Stimulated activated CD8-positive, alpha-beta memory T cell treated with anti-CD3 and anti-CD28 coated beads, Interleukin-15, amount 100 ng/mL, for 4 hours (primary cell): Measurements from ENCODE around the gene ANKH.

Source experiments
- DNase-seq, 2 donors: peaks; one replicate each; pipeline ENCODE4 v3.0.0-alpha.2; 2020; ENCODE audit warnings: low read depth in 2 of 2

The ANKH gene

DNA sequence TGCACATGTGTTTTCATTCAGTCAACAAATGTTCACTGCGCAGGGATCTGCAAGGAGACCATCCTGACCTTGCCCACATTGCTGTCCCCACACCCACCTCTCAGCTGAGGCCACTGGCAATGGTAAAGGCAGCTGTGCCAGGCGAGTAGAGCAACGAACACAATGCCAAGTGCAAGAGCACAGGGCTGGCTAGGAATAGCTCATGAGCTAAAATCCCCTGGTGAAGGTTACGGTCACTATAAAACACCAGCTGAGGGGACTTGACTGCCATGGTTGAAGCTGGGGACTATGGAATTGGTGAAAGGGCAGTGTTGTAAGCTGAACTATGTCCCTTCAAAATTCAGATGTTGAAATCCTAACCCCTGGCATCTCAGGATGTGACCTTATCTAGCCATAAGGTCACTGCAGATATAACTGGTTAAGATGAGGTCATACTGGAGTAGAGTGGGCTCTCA lies 111.0 kb downstream of the ANKH start:
- DNase-seq = no peak

DNA sequence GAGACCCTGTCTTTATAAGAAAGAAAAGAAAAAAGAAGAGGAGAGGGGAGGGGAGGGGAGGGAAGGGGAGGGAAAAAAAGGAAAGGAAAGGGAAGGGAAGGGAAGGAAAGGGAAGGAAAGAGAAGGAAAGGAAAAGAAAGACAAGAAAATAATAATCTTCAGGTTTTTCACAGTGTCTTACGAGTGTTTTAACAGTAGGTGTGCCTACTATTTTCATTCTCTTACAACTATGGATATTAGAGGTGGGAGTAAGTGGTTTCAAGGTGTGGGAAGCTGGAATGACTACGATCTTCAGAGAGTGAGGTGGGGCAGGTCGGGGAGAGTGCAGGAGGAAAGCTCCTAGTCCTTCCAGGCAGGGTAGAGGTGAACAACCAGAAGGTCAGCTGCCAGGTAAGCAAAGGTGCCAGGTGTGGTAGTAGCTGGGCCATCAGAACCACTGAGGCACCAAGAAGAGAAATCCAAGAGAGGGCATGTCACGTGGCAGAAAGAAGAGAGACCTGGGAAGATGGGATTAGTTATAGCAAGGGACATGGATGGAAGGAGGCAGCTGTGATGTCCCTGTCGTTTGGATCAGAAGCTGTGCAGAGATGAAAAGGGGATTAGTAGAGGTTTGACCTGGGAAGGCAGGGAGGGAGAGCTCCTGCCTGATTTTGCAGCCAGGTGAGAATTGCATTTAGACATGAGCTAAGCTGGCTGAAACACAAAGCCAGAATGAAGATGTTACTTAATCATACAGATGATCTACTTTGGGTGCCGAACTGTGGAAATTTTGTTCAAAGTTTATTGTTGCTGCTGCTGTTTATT lies 111.6 kb downstream of the ANKH start:
- DNase-seq = no peak

DNA sequence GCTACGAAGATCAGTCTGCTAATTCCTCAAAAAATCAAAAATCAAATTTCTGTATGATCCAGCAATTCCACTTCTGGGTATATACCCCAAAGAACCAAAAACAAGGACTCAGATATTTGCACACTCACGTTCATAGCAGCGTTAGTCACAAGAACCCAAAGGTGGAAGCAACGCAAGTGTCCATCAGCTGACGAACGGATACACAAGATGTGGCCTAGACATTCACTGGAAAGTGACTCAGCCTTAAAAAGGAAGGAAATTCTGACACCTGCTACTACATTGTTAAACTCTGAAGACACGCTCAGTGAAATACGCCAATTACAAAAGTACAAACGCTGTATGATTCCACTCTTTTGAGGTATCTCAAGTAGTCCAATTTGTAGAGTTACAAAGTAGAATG lies 113.7 kb downstream of the ANKH start:
- DNase-seq = no peak

DNA sequence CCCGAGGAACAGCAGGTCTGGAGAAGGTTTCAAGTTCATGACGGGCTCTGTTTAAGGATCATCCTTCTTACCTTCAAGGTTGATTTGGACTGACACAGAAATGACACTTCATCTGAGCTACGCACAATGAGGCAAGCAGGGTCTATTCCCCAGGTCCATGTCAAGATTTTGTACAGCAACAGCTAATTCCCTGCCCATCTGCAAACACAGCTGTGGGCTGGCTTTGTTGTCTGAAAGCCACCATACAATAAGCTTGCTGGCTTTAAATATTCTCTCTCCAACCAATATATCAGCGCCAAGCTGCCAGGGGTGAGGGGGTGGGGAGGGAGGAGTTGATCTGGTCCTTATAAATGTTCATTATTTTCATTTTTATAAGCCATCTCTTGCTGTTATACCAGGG lies 115.1 kb downstream of the ANKH start:
- no peak for DNase-seq

DNA sequence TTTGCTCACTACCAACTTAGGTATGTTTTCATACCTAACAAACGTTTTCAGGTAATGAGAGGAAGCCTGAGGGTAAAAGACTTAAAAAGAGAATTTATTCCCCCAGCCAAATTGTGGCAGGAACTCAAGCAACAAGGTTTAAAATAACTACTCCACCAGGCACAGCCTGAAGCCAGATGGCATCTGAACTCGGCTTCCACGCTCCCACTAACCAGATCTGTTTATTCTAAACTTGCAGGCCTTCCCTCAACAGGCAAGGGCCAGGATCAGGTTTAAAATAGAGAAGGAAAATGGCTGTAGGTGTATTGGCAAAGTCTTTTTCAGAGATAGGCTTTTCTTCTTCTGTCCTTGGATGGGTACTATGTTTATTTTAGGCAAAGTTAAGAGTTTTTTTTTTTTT lies 117.6 kb downstream of the ANKH start:
- no peak for DNase-seq

DNA sequence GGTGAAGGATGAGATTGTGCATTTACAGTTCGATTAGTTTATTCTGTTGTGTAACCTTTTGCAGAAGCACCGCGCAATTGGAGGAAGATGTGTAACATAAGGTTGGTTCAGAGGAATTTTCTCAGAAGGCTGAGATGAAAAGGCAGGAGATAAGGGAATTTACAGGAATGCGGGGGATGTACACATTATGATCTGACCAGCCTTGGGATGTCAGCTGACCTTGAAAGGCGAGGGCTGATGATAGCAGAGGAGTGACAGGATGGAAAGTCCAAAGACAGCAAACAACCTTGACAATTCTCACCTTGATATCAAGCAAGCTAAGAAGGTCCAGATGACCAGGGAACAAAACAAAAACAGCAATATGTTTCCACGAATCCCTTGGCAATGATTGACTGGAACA lies 118.3 kb downstream of the ANKH start:
- no peak for DNase-seq

DNA sequence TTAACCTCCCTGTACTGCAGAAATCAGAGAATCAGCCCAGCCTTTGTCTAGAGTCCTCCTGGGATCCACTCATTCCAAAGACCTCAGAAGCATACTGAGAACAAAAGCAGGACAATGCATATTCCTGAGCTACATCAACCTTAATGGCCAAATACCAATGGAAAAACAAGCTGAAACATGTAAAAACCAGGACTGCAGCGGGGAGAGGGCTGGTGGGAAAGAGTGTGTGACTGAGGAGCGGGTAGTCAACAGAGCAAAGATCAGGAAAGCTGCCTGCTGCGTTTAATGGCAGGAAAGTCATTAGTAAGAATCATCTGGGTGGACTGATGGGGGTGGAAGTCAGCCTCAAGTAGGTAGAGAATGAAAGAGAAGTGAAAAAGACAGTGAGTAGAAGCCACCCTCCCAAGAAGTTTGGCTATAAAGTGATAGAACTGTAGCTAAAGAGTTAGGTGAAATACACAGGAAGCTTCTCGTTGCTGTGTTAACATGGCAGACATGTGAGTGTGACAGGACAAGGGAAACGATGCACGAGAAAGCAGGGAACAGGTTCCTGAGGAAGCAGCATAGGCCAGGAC lies 119.0 kb downstream of the ANKH start:
- DNase-seq = no peak

DNA sequence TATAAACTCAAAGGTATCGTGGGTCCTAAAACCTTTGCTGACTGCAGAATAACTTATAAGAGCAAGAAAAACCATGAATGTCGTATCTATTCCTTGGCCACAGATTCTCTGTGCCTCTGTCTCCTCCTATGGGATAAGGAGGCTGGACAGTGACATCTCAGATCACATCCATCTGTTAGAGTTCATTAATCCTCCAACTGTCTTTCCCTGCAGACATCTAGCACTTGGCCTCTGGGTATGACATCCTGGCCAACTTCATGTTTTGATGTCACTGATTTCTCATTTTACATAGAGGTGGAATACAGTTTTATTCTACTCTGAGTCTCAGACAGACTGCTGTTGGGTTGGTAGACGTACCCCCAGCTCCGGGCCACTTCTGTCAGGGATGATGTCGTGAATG lies 120.9 kb downstream of the ANKH start:
- DNase-seq = no peak

DNA sequence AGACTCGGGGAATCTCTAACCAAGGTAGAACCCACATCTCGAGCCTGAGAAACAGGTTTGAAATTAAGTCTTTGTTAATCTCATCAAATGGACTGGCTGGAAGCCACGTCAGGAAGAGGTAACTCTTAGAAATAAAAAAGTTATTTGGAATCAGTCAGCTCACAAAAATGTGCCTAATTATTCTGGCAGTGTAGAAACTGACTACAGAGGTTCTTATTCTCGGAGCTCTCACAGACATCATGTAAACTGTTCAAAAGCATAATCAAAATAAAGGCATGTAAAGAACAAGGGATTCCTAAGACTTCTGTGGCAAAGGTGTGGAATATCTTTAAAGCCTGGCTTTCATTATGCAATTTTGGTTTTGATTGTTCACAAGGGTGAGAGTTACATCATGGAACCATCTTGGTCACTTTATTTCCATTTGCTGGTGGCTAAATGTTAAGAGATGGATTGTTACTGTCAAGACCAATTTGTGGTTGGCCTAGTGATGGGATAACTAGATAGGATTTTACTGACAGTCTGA lies 121.9 kb downstream of the ANKH start:
- no peak for DNase-seq

DNA sequence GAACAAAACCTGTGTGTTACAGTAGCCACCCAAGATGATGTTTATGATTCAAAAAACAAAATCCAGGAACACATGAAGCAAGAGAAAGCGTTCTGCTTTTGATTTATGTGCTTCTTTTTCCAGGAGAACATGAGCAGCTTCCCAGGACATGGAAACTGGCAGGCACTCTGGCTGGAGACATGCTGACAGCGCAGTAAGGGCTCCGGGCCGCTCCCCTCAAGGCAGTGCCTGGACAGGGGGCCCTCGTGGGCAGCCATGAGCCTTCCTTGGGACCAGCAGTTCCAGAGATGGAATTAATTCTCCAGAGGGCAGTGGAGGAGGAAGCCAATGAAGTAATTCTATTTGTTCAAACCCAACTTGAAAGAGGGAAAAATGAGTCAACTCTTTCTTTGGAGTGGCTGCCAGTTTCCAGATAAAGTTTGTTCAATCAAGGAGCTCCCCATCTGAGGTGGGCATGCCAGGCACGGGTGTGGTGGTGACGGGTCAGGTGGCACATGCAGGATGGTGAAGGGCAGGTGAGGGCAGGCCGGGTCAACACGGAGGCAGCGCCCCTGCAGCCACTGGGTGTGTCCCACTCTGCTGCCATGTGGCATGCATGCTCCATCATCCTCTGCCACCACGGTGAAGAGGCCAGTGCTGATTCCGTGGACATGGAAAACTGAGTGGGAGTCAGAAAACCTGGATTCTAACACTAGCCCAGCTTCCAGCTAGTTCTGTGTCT lies 123.2 kb downstream of the ANKH start:
- DNase-seq = no peak

DNA sequence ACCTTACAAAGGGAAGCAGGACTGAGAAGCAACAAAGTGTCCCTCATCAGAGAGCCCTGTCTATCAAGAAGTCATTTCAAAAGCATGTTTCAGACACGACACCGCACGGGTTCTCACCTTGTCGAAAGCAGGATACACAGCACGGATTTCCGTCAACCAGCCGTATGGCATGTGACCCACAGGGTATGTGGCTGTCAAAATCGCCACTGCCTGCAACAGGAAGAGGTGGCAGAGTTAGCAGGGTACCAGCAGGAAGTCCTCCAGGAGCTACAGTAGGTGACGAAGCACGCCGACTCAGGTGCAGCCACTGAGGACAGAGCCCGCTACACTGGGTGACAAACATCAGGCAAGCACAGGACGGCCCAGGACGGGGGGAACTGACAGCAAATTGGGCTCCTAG lies 125.8 kb downstream of the ANKH start:
- peak in 1 of 2 donors; percentile 16 for DNase-seq

DNA sequence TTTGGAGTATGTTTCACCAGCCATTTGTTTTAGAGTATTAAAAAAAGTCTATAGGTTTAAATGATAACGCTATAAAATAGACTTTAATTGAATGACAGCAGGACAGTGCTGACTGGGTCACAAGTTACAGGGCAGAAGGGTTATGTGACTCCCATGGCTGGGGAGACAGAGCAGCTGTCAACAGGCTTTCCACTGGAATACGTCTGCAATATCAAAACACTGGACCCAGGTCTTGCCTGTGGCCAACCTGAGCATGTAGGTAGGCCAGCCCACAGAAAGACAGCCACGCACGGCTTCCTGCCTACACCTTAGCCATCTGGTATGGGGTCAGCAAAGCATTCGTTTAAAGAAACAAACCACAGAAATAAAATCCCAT lies 126.4 kb downstream of the ANKH start:
- DNase-seq = no peak

DNA sequence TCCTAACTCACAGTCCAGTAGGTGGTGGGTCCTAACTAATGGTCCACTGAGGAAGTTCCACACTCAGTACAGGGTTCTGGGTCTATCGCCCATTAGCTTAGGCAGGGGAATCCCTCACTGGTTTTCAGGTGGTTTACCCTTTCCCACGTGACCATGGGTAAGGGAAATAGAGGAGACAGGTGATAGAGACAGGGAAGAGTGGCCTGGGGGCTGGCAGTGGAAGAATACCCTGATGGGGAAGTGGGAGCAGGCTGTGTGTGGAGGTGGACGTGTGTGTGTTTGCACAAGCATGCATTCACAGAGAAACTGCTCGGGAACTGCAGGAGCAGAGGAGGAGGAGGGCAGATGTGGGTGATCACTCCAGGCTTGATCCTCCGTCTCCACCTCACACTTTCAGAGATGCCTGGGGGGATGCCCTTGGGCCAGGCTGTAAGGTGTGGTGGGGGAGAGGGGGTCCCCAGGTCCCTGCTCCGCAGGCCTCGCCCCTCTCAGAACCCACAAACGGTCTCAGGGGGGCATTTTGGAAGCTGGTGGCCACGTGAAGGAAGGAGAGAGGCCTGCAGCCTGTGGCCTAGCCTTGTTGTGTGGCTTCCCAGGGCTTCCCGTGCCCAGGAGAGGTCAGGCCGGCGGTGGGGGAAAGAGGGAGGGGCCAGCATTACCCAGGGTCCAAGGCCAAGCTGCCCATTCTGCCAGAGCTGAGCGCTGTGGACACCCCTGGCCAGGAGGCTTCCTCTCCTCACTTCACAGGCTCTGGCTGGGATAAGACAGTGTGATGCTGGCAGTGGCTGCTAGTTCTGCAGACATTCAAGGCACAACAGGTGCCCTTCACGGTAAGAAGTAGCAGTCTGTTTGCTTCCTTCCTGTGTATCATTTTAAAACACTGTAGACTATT lies 127.0 kb downstream of the ANKH start:
- DNase-seq = no peak

DNA sequence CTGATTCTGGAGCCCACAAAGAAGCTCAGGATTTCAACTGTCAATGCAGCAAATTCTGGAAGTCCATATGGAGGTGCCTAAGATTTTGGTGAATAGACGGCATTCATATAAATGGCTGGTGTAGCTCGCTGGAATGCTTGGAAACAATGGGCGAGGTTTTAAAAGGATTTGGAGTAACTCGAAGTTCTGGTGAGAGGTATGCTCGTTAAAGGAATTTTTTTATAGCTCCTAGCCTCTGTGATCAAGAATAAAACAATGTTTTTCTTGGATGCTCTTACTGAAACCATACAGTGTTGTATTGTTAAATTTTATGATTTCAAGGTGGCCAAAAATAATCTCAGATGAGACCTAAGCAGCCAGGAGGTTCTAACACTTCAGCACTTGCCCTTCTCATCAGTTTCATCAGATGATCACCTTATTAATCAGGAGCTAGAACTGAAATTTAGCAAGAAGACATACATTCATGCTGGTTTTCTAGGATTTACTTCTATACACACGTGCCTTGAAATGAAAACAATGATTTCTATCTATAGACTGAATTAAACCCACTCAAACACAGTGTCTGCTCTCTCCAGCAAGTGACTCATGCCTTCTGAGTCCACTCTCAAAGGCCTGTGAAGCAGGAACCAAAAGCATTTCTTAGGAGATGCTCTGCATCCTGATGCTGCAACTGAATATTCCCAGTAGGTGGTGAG lies 127.8 kb downstream of the ANKH start:
- DNase-seq = no peak

DNA sequence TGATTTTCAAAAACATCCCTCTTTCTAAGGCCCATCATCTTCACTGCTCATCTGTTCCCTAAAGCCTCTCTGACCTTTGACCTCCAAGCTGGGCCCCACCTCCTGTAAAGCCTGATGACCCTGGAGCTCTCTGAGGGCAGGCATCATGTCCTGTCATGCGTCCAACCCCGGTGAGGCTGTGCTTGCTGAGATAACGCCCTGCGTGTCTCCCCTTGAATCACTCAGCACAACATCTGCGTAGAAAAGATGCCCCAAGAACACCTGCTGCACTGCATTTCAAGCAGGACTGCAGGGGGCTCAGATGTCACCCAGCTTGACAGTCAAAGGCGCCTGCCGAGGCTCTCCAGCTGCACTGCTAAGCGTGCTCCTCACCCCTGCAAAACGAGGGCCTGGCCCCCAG lies 129.1 kb downstream of the ANKH start:
- no peak for DNase-seq

DNA sequence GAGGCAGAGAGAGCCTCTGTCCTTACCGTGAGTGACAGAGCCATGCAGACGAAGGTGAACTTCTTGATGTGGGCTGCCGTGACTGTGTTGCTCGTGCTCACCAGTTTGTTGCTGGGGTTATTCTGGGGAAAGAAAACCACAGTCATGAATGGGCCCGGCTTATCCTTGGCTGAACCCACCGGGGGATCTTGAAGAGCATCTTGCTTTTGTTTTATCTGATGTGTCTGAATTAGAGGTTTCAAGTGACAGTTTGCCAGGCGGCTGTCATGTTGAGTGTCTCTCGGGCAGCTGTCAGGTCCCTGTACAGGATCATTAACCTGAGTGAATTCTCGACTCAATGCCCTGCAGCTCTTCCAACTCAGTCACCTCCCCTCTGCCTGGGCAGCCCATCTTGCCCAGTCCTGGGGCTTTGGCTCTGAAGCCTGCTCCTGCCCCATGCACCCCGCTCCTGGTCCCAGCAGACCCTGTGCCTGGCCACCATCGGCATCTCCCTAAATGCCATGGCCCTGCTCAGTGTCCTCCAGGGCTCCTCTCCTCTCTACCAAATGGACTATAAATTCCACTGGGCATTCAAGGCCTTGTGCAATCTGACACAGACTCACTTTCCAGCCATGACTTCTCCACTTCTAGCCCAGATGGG lies 129.7 kb downstream of the ANKH start:
- DNase-seq = no peak

DNA sequence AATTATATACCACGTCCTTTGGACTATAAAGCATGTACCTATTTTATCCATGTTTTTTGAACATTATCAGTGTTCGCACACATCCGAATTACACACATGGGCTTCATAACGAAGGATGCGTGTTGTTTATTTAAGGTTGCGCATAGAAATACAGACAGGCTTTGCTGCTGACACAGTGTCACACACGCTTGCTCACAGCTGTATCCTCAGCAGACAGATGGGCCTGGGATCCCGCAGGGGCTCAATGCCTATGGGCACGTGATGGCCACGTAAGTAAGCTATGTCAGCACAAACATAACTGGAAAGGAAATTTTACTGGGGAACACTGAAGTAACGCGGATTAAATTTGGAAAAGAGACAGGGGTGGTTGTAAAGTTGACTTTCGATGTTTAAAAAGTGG lies 130.4 kb downstream of the ANKH start:
- DNase-seq = no peak

DNA sequence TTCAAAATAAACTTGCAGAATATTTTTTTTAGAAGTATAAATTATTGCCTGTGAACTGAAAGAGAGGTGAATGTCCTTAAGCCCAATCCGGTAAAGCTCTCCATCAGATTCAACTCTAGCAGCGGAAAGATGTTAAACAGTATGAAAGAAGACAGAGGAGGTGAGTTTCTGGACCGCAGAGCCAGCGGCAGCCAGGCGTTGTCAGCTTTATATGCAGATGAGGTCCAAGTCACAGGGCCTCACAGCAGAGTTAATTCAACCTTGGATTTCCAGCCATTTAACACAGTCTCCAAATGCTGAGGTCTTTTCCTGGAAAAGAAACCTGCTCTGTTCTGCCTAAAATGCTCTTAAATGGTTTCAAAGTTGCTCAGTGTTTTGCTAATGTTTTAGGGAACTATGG lies 131.6 kb downstream of the ANKH start:
- DNase-seq = no peak

DNA sequence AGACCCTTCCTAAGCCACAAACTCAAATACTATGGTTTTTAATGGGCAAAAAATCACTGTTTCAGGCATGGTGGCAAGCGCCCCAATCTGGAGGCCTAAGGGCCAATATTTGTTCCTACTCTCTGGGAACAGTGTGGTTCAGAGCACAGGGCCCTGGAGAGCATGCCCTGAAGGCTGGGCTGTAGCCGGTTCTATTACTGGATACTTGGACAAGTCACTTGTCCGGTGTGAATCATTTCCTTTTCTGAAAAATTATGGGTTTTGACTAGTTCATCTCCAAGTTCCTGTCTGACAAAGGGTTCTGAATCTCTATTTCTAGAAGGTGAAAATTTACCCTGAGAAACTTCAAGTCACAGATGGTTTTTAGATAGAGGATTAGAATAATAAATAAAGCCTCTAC lies 132.0 kb downstream of the ANKH start:
- no peak for DNase-seq

DNA sequence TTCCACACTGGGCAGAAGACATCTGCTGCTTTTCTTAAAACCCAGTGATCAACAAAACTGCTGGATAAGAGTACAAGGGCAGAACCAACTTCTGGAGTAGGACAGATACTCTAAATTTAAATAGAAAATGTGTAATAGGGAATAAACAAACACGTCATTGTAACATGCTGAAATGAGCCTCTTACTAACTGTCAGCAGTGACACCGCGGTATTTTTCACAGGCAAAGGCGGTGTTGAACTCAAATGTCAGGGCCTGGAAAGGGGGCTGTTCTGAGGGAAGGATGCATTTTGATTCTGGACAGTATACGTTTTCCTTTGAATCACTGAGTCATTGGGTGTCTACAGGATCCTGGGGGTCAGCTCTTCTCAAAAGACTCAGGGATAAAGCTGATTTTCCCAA lies 133.5 kb downstream of the ANKH start:
- DNase-seq = no peak

DNA sequence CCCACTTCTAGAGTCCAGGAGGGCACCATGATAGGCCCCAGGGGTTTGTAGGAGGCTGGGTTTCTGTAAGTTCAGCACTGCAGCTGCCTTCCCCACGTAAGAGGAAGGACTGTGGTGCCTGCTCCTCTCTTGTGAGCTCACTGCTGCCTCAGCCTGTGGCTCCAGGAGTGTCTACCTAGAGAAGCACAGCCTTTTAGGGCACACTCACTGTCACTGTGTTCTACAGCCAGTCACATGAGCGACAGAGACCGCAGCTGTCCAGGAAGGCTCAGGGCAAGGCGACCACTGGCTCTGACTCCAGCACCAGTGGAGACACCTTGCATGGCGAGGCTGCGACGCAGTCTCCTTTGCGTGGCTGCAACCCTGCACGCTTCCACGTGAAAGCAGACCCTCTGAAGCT lies 134.3 kb downstream of the ANKH start:
- DNase-seq = no peak
